Brain microvascular endothelial cell (primary cell): Measurements from ENCODE around the gene LMX1A.
A peak's percentile ranks its signal among the peaks of the same experiment; 100 is the strongest.

Experiments
- DNase-seq: peaks from one replicate; pipeline ENCODE4 v3.0.0-alpha.2; 2020
- H3K27ac ChIP-seq: fragments of 250-450 bp; sonication (Bioruptor Pico); 2 replicates; pipeline ENCODE4 v1.5.1; 2020; ENCODE audit warnings: mild to moderate bottlenecking, moderate library complexity
- H3K27me3 ChIP-seq: fragments of 250-450 bp; sonication (Bioruptor Pico); replicated peaks from 2 replicates; pipeline ENCODE4 v1.5.1; 2020; ENCODE audit warnings: mild to moderate bottlenecking
- H3K36me3 ChIP-seq: fragments of 250-450 bp; sonication (Bioruptor Pico); replicated peaks from 2 replicates; pipeline ENCODE4 v1.5.1; 2020; ENCODE audit warnings: mild to moderate bottlenecking
- H3K4me3 ChIP-seq: 2 replicates; pipeline ENCODE4 v1.5.1; 2011; ENCODE audit warnings: low read depth, mild to moderate bottlenecking, control low read depth, low read length, moderate library complexity
- CTCF ChIP-seq: IDR thresholded peaks from 2 replicates; pipeline ENCODE4 v1.5.1; 2011; ENCODE audit warnings: low read depth, mild to moderate bottlenecking, moderate library complexity, low read length, control low read depth, inconsistent platforms; ENCODE audit errors: missing control alignments
- in situ Hi-C: cut with HindIII; loops from 2 replicates; pipeline ENCODE4 v1.10.0; 2017; ENCODE audit warnings: low sequenced_read_pairs, low pct_ligation_motif_present

LMX1A gene

GRCh38 chr1:165265196-165265838 is 91.2 kb downstream of the LMX1A start:
- in situ Hi-C loops, result no loop called here
- no peaks in the 10 kb centered on the region for H3K27me3 ChIP-seq
- no peak for TF ChIP-seq CTCF
- DNase-seq, result no peak
- H3K36me3 ChIP-seq, result no peaks in the 10 kb centered on the region
- no peak overlapping the region for H3K4me3 ChIP-seq
- H3K27ac ChIP-seq, result no peak overlapping the region

GRCh38 chr1:165259706-165260428 is 96.6 kb downstream of the LMX1A start:
- H3K36me3 ChIP-seq, result no peaks in the 10 kb centered on the region
- no peak overlapping the region for H3K27ac ChIP-seq
- DNase-seq, result no peak
- no peak for TF ChIP-seq CTCF
- in situ Hi-C loops, result no loop called here
- H3K4me3 ChIP-seq, result no peak overlapping the region
- no peaks in the 10 kb centered on the region for H3K27me3 ChIP-seq

- in situ Hi-C loops, result no loop called here
- Histone ChIP-seq H3K27ac (no peak overlapping the region), H3K36me3 (no peaks in the 10 kb centered on the region), H3K4me3 (no peak overlapping the region), H3K27me3 (no peaks in the 10 kb centered on the region)
- DNase-seq, result no peak
- TF ChIP-seq CTCF, result no peak
These were observed 97.3 kb downstream of the LMX1A start for GRCh38 chr1:165259236-165259635.

- in situ Hi-C loops, result no loop called here
- no peak overlapping the region for H3K27ac ChIP-seq
- H3K27me3 ChIP-seq, result no peaks in the 10 kb centered on the region
- no peak overlapping the region for H3K4me3 ChIP-seq
- no peaks in the 10 kb centered on the region for H3K36me3 ChIP-seq
- TF ChIP-seq CTCF, result peak; percentile 54
- peak; percentile 16 for DNase-seq
These were observed 98.5 kb downstream of the LMX1A start for GRCh38 chr1:165257969-165258459.

GRCh38 chr1:165254896-165255625 is 101.5 kb downstream of the LMX1A start:
- Histone ChIP-seq H3K27ac (no peak overlapping the region), H3K36me3 (no peaks in the 10 kb centered on the region), H3K4me3 (no peak overlapping the region), H3K27me3 (no peaks in the 10 kb centered on the region)
- TF ChIP-seq CTCF, result no peak
- in situ Hi-C loops, result no loop called here
- no peak for DNase-seq
